Smooth muscle cell (in vitro differentiated cells): ENCODE results near the gene ABCC6. TPM values are rescaled to one million over a fixed set of nuclear protein-coding genes. Genes with fewer than 3 reads are reported as not detected.

Experiments
- DNase-seq: peaks from one replicate; lab custom pipeline; 2025; ENCODE audit not compliant: unreplicated experiment; lab: John Stamatoyannopoulos, UW
- H2AFZ ChIP-seq: fragments of 200-600 bp; sonication (generic); 2 replicates; pipeline ENCODE4 v1.6.0; 2016; ENCODE audit warnings: antibody characterized with exemption, low read depth, mild to moderate bottlenecking
- H3F3A ChIP-seq: fragments of 200-600 bp; sonication (generic); 2 replicates; pipeline ENCODE4 v1.6.0; 2017; ENCODE audit warnings: antibody characterized with exemption, low read depth
- H3K27ac ChIP-seq: fragments of 200-600 bp; sonication (generic); 2 replicates; pipeline ENCODE4 v1.5.1; 2016; ENCODE audit warnings: low read depth, mild to moderate bottlenecking
- H3K27me3 ChIP-seq: fragments of 200-600 bp; sonication (generic); 2 replicates; pipeline ENCODE4 v1.6.1; 2016; ENCODE audit warnings: low read depth, mild to moderate bottlenecking
- H3K36me3 ChIP-seq: fragments of 200-600 bp; sonication (generic); 2 replicates; pipeline ENCODE4 v1.5.1; 2016; ENCODE audit warnings: low read depth
- H3K4me1 ChIP-seq: fragments of 200-600 bp; sonication (generic); 2 replicates; pipeline ENCODE4 v1.5.1; 2016; ENCODE audit warnings: low read depth
- H3K4me2 ChIP-seq: fragments of 200-600 bp; sonication (generic); 2 replicates; pipeline ENCODE4 v1.6.0; 2016; ENCODE audit warnings: mild to moderate bottlenecking
- H3K4me3 ChIP-seq: fragments of 200-600 bp; sonication (generic); 2 replicates; pipeline ENCODE4 v1.5.1; 2016; ENCODE audit warnings: mild to moderate bottlenecking
- H3K79me2 ChIP-seq: fragments of 200-600 bp; sonication (generic); 2 replicates; pipeline ENCODE4 v1.6.0; 2016; ENCODE audit warnings: low read depth, mild to moderate bottlenecking
- H3K9ac ChIP-seq: fragments of 200-600 bp; sonication (generic); 2 replicates; pipeline ENCODE4 v1.6.0; 2016; ENCODE audit warnings: low read depth
- H3K9me3 ChIP-seq: fragments of 200-600 bp; sonication (generic); replicated peaks from 2 replicates; pipeline ENCODE4 v1.5.1; 2016; ENCODE audit warnings: low read depth
- H4K20me1 ChIP-seq: fragments of 200-600 bp; sonication (generic); 2 replicates; pipeline ENCODE4 v1.6.0; 2016; ENCODE audit warnings: low read depth
- CTCF ChIP-seq: fragments of 200-600 bp; sonication (generic); IDR thresholded peaks from 2 replicates; pipeline ENCODE4 v1.5.1; 2017; ENCODE audit warnings: borderline replicate concordance, mild to moderate bottlenecking, antibody characterized with exemption; ENCODE audit not compliant: insufficient read depth, poor library complexity, severe bottlenecking
- WGBS: methylation state at CpG from one replicate; pipeline ENCODE4 v1.1.7; 2016; ENCODE audit warnings: low lambda C conversion rate; 5-methylcytosine and 5-hydroxymethylcytosine counted together
- polyA plus RNA-seq: library from polyadenylated mRNA; unstranded; fragments of >200 nt; fragmentation: Nextera tagmentation; extraction: Ambion mirVana; gene quantifications from 2 replicates; pipeline ENCODE4 v1.2.1, GENCODE V29; 2016
- total RNA-seq: library from RNA; depleted of rRNA; stranded (reverse); fragments of >200 nt; gene quantifications from 2 replicates; pipeline ENCODE4 v1.2.3, GENCODE V29; 2014

The ABCC6 gene
- total and polyA plus RNA-seq, 2 experiments from 2014 or later: 0.94 to 1.9 TPM

- no peak overlapping the region for H3K4me2 ChIP-seq
- H3K4me3 ChIP-seq: no peak overlapping the region
- no peak for TF ChIP-seq CTCF
- 84% methylated on average over 8 of the region's 8 CpGs for WGBS
- H3K27ac ChIP-seq: no peak overlapping the region
- H3K4me1 ChIP-seq: no peaks in the 10 kb centered on the region
- DNase-seq: no peak
- H3K9ac ChIP-seq: no peak overlapping the region
- H3K9me3 ChIP-seq: peaks cover 3% of the 10 kb centered on the region
- H4K20me1 ChIP-seq: no peaks in the 10 kb centered on the region
- H3K79me2 ChIP-seq: no peaks in the 10 kb centered on the region
- no peaks in the 10 kb centered on the region for H3F3A ChIP-seq
- peaks cover 6% of the 10 kb centered on the region for H3K36me3 ChIP-seq
- no peaks in the 10 kb centered on the region for H3K27me3 ChIP-seq
- H2AFZ ChIP-seq: no peak overlapping the region
These were observed 110.7 kb downstream of the ABCC6 start for GRCh38 chr16:16112450-16113053.

DNA sequence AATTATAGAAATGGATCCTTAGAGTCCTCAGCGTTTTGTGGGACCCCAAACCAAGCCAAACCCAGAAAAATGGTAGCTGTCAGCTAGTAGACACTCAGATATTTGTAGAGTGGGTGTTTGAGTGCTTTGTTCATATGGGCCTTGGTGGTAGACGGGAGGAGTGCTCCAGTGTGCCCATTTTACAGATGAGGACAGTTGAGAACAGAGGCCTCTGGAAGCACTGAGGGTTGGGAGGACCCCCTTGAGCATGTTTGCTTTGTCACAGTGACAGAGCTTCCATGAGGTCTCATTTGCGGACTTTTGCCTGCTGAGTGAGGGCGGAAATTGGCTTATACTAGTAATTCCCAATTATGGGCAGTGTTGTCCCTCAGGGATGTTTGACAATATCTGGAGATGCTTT, 111.7 kb downstream of the ABCC6 start:
- TF ChIP-seq CTCF: no peak
- no peak overlapping the region for H2AFZ ChIP-seq
- no peak overlapping the region for H3K9ac ChIP-seq
- no peak overlapping the region for H3K27ac ChIP-seq
- H3K4me3 ChIP-seq: no peak overlapping the region
- WGBS: 96% methylated on average over 4 of the region's 4 CpGs
- no peaks in the 10 kb centered on the region for H3K36me3 ChIP-seq
- H3K79me2 ChIP-seq: no peaks in the 10 kb centered on the region
- no peak overlapping the region for H3K4me2 ChIP-seq
- no peaks in the 10 kb centered on the region for H3F3A ChIP-seq
- DNase-seq: no peak
- peaks cover 3% of the 10 kb centered on the region for H3K9me3 ChIP-seq
- H3K4me1 ChIP-seq: no peaks in the 10 kb centered on the region
- H3K27me3 ChIP-seq: no peaks in the 10 kb centered on the region
- H4K20me1 ChIP-seq: no peaks in the 10 kb centered on the region

- H3K4me2 ChIP-seq: no peak overlapping the region
- H3F3A ChIP-seq: no peaks in the 10 kb centered on the region
- TF ChIP-seq CTCF: no peak
- no peaks in the 10 kb centered on the region for H3K36me3 ChIP-seq
- H3K27me3 ChIP-seq: no peaks in the 10 kb centered on the region
- H3K9me3 ChIP-seq: no peaks in the 10 kb centered on the region
- WGBS: 98% methylated on average over 9 of the region's 9 CpGs
- H3K9ac ChIP-seq: no peak overlapping the region
- H3K4me1 ChIP-seq: no peaks in the 10 kb centered on the region
- H3K79me2 ChIP-seq: no peaks in the 10 kb centered on the region
- no peaks in the 10 kb centered on the region for H4K20me1 ChIP-seq
- H3K27ac ChIP-seq: no peak overlapping the region
- H3K4me3 ChIP-seq: no peak overlapping the region
- H2AFZ ChIP-seq: no peak overlapping the region
- no peak for DNase-seq
These were observed 113.2 kb downstream of the ABCC6 start for GRCh38 chr16:16110111-16110490.

GRCh38 chr16:16109453-16110110, 113.7 kb downstream of the ABCC6 start:
- whole genome bisulfite sequencing: 93% methylated on average over 8 of the region's 8 CpGs
- H3F3A ChIP-seq: no peaks in the 10 kb centered on the region

More at GRCh38 chr16:16109453-16110110, 113.7 kb downstream of the ABCC6 start:
- Histone ChIP-seq H3K9me3 (no peaks in the 10 kb centered on the region), H4K20me1 (no peaks in the 10 kb centered on the region), H3K4me3 (no peak overlapping the region), H2AFZ (no peak overlapping the region), H3K36me3 (no peaks in the 10 kb centered on the region), H3K4me2 (no peak overlapping the region), H3K27me3 (no peaks in the 10 kb centered on the region), H3K9ac (no peak overlapping the region), H3K79me2 (no peaks in the 10 kb centered on the region), H3K4me1 (no peaks in the 10 kb centered on the region), H3K27ac (no peak overlapping the region)
- DNase-seq: no peak
- TF ChIP-seq CTCF: no peak
